ENCODE results near the gene GNAT3.

DNA sequence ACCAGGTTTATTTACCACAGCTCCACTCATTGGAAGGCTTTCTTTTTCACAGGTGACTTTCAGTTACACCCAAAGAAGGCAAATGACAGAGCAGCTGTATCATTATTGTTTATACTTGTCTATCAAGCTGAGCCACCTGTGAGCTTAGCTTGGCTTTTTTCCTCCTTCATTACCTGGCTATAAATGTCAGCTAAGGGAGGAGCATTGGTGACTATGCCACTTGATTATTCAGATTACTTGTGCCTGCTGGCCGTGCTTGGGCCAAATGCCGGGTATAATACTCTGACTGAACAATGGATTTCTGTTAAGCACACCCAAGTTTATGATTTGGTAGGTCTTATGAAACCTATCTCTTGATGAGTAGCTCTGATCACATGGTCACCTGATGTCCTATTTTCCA, 9.9 kb upstream of the GNAT3 start:
- TF ChIP-seq, protein P1, sequence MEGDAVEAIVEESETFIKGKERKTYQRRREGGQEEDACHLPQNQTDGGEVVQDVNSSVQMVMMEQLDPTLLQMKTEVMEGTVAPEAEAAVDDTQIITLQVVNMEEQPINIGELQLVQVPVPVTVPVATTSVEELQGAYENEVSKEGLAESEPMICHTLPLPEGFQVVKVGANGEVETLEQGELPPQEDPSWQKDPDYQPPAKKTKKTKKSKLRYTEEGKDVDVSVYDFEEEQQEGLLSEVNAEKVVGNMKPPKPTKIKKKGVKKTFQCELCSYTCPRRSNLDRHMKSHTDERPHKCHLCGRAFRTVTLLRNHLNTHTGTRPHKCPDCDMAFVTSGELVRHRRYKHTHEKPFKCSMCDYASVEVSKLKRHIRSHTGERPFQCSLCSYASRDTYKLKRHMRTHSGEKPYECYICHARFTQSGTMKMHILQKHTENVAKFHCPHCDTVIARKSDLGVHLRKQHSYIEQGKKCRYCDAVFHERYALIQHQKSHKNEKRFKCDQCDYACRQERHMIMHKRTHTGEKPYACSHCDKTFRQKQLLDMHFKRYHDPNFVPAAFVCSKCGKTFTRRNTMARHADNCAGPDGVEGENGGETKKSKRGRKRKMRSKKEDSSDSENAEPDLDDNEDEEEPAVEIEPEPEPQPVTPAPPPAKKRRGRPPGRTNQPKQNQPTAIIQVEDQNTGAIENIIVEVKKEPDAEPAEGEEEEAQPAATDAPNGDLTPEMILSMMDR (IDR thresholded peaks at IDR 0.05) = no peak
- TF ChIP-seq POLR2A (IDR thresholded peaks at IDR 0.05) = no peak

Measured in uterus (tissue), 2 donors.